GM04503 (cell line): ENCODE results near the gene FZR1.
A peak's percentile ranks its signal among the peaks of the same experiment; 100 is the strongest.
"Not testable (repeated sequence)": the region's sequence is repeated elsewhere in the genome, so short reads cannot be mapped to it uniquely, and the experiment has no call there.

ENCODE experiments used
- DNase-seq: peaks from one replicate; pipeline ENCODE4 v3.0.0-alpha.2; 2012; ENCODE audit warnings: low read depth

Gene FZR1

DNA sequence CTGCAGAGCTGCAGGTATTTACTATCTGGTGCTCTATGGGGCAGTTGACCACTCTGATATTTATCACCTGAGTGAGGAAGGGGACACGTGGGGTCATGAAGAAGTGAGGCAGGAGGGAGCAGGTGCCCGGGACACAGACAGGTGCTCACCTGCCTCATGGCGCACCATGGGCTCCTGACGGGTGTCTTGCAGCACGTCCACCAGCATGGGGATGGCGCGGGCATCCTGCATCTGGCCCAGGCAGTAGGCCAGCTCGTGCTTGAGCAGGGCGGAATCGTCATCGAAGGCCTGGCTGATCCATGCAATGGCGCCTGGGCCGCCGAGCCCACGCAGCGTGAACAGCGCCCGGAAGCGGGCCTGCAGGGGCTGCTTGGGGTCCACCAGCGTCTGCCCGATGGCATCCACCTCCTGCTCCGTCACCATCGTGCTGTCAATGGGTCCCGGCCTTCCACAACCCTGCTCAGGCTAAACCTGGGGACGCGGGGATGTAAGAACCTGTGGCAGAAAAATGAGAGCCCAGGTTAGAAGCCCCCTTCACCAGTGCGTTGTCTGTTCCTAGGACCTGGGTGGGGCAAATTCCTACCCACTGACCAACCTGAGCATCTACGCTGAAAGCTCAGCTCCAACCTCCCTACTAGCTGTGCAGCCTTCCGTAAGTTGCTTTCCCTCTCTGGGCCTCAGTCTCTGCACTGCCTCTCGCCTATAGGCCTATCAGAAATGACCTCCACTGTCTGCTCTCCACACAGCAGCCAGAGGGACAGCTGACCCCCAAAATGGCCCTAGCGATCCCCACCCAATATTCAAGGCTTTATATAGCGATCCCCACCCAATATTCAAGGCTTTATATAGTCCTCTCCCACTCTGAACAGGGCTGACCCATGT is 9.5 kb upstream of the FZR1 start:
- DNase-seq: no peak

DNA sequence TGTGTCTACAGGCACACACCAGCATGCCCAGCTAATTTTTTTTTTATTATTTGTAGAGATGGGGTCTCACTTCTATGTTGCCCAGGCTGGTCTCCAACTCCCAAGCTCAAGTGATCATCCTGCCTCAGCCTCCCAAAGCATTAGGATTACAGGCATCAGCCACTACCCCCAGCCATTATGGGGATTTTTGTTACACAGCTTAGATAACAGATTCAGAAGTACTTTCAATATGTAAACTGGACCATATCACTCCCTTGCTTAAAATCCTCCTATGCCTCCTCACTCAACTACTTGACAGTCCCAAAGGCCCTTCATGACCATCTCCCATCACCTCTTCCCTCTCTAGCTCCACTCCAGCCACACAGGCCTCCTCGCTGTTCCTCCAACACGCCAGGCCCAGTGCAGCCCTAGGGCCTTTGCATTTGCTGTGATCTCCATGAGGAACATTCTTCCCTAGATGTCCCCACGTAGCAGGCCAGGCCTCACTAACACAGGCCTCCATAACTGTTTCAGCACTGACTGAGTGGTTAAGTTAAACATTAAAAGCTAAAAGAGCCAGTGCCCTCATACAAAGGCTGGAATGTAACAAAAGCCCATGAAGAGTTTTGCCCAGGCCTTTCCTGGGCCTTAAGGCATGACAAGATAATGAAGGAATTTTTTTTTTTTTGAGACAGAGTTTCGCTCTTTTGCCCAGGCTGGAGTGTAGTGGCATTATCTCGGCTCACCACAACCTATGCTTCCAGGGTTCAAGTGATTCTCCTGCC is 8.2 kb upstream of the FZR1 start:
- no peak for DNase-seq

DNA sequence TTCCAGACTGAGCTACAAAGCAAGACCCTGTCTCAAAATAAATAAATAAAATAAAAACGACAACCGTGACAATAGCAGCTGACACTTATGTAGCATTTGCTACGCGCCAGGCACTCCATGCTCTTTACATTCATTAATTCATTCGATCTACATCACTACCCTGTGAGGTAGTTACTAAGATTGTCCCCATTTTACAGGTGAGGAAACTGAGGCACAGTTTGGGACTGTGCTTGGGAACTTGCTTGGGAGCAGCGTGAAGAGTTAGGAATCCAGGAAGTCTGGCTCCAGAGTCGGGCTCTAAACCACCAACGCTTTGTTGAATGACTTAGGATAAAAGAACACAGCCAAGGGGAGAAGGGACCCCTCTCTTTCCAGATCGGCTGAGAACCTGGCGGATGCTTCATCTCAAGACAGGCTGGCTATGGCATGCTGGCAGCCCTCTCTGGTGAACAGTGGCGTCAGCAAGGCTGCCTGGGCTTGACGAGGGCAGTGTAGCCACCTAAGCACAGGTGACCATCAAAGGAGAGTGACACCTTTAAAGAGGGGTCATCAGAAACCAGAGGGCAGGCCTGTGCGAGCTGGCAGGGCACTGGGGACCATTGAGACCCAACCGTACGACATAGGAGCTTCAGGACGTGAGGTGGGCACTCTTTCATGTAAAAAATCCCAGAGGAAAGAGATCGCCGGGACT is 6.2 kb upstream of the FZR1 start:
- no peak for DNase-seq

DNA sequence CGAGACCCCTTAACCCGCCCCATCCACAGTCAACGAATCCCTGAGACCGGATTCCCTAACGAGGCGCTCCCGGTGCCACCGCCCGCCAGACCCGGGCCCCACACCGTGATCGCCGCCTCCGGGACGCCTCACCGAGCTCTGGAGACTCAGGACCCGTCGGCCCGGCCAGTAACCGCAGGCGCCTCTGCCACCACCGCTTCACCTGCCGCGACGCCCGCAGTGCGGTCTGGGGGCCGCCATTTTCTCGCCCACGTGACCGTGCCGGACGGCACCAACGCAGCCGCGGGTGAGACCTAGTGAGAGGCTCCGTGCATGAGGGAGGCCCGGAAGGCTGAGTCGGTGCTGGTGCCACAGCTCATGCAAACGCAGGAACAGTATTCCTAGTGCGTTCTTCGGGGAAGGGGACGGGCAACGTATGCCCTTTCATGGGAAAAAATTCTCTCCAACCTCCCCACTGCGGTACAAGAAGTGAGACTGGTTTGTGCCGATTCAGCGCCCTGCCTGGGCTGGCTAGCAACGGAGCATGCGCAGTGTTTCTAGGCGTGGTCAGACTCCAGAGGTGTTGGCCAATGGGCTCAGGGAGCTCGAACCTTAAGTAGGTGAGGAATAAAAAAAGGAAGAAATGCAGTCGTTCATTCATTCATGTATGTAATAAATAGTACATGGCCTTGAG is 5.5 kb upstream of the FZR1 start, which contains the start of gene DOHH:
Gene DOHH (minus strand): TSS at position 246 of the 673 bp plus-strand sequence. CDS start 3,860 bp downstream, outside the sequence.
- peak; percentile 73 for DNase-seq

DNA sequence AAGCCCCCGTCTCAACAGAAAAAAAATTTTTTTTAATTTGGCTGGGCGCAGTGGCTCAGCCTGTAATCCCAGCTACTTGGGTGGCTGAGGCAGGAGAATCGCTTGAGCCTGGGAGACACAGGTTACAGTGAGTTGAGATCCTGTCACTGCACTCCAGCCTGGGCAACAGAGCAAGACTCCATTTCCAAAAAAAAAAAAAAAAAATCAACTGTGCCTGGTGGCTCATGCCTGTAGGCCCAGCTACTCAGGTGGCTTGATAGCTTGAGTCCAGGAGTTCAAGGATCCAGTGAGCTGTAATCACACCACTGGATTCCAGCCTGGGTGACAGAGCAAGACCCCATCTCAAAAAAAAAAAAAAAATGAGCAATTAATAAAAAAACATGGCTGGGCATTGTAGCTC is 4.3 kb upstream of the FZR1 start:
- DNase-seq: no peak

DNA sequence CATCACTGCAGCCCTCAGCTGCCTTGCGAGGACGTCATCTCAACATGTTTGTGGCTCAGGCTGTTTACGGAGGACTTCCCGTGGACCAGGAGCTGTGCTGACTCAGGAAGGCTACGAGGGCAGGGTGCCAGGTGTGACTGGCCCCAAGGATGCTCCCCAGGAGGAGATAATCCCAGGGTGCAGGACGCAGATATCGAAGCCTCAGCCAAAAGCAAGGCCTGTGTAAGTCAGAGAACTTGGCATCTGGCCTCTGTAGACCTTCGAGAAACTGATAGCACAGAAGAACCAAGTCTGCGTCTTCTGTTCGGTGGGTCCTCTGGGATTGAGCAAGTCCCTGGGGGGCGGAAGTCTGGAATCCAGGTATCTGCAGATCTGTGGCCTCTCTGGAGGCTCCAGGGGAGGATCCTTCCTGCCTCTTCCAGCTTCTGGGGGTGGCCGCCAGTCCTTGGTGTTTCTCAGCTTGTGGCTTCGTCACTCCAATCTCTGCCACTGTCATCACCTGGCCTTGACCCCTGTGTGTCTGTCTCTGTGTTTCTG is 3.0 kb upstream of the FZR1 start:
- DNase-seq: no peak

DNA sequence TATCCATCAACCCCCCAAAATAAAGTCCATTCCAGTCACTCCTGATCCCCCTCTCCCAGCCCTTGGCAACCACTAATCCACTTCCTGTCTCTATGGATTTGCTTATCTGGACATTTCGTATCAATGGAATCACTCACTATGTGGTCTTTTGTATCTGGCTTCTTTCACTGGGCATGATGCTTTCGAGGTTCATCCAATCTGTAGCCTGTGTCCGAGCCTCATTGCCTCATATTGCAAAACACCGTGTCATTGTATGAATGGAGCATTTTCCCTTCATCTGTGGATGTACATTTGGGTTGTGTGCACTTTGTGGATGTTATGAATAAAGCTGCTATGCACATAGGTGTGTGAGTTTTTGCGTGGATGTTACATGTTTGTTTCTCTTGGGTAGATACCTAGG is 1.4 kb upstream of the FZR1 start:
- DNase-seq: no peak

DNA sequence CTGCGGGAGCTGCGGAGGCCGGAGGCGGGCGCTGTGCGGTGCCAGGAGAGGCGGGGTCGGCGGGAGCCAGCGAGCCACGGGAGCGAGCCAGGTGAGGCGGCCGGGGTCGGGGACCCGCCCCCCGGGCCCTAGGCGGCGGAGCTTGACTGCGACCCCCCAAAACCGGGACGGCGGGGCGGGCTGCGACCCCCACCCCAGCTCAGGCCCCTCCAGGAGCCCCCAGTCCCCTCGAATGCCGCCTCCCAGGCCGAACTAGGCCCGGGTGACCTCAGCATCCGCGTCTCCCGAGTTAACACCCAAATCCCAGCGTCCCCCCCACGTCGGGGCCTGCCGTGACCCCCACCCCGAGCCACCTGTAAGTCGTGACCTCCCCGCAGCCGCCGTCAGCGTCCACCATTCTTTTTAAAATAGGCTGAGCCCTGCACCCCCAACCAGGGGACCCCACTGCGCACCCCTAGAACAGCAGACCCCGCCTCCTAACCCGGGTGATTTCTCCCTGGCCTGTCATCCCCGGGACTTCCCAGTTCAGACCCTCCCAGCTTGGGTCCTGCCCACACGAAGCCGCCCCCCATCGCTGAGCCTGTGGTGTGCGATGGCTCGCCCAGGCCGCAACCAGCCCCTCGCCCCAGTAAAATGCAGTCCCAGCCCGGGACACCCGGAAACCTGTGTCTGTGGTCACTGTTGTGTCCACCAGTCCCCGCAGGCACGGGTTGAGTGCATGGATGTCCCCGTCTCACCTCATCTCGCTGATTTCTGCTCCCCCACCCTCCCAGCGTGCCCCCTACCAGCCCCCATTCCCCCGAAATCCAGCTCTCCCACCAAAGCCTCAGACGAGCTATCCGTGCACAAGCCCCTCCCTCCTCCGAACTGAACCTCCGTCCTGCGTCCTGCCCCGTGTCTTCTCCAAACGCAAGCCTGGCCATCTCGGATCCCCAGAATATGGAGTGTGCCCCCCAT is 551 bp downstream of the FZR1 start:
- DNase-seq: no peak

DNA sequence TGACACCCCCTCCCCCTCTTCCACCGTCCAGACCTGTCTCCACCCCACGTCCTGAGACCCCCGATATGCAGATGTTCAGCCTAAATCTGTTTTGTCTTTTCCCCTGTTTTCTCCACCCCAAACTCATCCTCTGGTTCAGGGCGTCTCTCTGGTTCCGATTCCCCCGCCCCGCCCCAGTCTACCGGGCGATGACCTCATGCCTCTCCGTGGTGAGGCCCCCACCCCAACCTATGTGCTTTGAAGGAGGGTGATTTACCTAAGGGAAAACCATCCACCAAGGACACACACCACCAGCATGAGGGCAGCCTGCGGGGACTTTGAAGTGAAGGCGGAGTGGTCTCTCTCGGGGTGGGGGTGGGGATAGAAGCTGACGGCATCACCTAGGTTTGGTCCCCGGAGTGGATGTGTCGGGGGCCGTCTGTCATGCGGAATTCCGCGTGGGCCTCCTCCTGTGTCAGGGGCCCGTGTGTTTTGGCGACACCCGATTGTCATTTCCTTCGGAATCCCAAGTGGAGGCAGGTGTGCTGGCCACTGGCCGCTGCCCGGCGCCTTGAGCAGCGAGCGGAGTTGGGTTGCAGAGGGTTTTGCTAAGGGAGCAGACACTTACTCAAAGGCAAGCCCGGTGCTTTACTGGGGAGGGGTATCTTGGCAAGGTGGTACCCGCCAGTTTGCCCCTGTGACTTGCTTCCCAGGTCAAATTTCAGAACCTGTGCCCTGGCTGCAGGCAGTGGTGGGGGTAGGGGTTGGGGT is 1.4 kb downstream of the FZR1 start:
- DNase-seq: no peak

DNA sequence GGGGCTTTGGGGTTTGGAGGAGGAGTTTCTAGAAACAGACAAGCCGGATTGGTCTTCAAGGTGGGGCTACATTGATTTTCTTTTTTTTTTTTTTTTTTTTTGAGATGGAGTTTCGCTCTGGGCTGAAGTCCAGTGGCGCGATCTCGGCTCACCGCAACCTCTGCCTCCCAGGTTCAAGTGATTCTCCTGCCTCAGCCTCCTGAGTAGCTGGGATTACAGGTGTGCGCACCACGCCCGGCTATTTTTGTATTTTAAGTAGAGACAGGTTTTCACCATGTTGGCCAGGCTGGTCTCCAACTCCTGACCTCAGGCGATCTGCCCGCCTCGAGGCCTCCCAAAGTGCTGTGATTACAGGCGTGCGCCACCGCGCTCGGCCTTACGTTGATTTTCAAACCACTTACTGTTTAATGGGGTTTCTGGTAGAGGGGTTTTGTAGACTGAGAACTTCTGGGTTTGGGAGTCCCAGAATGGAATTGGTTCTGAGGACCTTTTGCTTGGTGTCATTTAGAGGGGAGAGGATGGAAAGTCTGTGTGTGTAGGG is 2.1 kb downstream of the FZR1 start:
- not testable (repeated sequence) for DNase-seq

DNA sequence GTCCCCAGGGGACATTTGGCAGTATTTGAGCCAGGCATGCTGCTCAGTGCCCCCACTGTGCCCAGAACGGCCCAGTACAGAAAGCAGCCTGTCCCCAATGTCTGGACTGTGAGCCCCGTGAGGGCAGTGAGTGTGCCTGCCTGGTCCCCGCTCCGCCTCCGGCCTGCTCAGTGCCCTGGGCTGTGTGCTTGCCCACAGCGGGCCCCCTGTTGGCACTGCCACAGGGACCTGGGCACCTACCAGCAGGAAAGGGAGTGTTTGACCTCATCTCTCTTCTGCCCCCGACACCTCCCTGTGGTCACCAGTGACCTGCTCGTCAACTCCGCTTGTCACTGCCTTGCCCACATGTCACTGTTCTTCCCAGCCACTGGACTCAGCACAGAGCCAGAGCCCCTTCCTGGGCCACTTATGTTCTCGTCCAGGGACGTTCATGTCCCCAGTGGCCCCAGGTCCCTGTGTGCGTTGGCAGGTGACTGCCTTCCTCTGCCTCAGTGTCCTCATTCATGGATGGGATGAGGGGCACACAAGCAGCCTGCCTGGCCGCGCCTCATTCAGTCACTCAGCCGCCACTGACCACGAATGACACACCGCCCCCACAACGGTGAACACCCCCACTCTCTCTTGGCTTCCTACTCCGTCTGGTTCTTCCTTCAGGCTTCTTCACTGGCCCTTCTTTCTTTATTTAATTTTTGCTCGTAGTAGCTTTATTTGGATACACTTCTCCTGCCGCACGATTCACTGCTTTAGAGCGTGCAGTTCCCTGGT is 2.8 kb downstream of the FZR1 start:
- no peak for DNase-seq

DNA sequence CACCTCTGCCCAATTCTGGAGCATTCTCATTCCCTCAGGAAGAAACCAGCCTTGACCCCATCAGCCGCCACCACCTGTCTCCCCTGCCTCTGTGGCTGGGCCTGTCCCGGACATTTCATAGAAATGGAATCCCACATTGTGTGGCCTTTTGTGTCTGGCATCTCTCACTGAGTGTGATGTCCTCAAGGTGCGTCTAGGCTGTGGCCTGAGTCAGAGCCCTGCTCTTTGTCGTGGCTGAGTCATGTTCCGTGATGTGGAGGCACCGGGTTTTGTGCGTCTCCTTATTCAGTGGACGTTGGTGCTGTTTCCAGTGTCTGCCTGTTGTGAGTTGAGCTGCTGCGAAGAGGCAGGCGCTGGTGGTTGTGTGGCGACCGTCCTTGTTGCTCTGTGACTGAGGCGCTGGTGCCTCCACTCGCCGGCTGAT is 3.5 kb downstream of the FZR1 start:
- no peak for DNase-seq

DNA sequence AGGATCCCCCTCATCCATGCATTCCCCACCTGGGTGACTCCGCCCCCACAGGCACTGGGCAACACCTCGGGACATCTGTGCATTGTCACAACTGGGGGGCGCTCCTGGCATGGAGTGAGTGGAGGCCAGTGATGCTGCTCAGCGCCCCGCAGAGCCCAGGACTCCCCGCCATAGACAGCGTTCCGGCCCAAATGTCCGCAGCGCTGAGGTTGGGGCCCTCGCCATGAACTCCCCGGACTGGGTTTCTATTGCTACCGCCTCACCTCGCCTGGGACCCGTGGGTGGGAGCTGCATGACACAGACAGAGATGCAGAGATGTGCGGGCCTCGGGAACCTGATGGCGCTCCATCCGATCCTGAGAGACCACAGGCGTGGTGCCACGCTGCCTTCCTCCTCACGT is 4.6 kb downstream of the FZR1 start:
- DNase-seq: no peak

DNA sequence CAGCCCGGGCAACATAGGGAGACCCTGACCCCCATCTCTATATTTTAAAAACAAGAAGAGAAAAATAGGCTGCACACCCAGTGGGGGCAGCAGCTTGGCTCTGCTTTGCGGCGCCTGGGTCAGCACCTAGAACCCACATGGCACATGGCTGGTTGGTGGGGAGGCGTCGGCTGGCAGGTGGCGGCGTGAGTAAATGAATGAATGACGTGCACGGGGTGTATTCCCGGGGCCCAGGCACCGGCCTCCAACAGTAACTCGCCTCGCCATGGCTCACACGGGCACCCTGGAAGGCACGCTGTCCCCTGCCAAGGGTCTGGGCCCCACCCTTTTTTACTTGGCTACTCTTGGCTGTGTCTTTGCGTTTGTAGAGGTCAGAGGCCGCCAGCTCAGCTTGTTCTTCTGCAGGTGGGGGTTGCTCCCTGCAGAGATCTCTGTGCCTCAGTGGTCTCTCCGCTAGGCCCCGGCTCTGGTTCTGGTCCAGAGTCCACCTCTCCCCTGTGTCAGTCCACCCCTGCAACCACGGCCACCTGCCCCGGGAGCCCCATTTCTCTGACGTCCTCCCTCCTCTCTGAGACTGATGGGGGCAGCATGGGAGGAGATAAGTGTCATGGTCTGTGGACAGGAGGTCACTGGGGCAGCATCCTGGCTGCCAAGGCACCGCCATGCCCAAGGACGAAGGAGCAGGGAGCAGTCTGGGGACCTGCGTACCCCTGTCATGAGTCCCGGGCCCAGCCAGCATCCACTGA is 5.6 kb downstream of the FZR1 start:
- no peak for DNase-seq

DNA sequence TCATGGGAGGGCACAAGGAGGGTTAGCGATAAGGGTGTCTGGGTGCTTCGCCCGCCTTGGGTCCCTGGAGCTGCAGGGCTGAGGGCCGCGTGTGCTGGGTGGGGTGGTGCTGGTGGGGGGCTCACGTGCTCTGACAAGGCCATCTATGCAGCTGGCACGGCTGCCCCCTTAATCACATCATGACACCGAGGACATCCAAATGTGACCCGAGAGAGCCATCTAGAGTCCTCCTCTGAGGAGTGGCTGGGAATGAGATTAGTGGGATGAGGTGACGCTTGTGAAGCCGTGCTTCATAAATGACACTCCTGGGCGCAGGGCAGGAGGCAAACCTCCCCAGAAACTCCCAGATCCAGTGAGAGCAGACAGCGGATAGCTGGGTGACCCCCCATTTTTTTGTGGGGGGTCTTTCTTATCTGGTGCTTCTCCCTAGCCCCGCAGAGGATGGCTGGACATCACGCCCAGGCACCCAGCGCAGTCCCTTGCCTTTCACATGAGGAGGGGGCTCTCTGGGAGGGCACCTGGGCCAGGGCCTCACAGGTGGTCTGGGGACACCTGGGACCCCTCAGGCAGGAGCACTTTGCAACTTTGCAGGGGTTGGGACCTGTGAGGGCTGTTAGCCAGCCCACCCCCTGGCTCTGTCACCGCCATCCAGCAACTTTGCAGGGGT is 6.6 kb downstream of the FZR1 start:
- no peak for DNase-seq

DNA sequence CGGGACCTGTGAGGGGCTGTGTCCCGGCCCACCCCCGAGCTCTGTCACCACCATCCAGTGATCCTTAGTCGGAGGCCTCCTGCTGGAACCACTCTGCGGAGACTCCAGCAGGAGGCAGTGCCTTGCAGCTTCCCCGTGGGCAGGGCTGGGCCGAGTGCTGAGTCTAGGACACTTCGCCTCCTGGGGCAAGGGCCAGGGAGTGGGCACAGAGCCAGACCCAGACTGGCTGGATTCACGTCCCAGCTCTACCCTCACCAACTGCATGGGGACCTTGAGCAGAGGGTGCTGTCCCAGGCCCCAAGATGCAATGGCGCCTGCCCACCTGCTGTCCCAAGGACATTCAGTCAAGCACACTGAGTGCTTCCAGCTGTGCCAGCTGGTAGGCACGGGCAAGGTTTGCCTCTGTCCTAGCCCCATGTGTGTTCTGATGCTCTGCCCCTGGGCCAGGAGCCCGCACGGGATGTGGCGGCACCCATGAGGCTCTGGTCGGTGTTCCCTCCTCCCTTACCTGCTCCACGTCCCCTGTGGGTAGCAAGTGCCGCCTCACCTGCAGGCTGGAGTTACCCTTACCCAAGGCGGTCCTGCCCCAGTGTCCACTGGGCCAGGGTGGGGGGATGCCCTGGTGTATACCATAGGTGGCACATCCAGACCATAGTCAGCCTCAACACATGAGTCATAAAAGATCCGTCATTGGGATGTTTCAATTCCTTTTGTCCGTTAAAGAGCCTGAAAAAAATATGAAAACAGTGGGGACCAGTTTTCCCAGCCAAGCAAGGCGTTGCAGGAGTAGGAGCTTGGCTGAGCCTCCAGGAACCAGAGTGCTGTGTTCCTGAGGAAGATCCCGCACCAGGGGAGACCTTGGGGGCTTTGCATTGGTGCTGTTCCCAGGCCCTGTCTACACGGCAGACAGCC is 7.4 kb downstream of the FZR1 start:
- DNase-seq: no peak
